Endothelial cell of umbilical vein (primary cell): ENCODE measurements around the gene SUN3. TPM values are rescaled to one million over a fixed set of nuclear protein-coding genes. Genes with fewer than 3 reads are reported as not detected.

Experiments
- BruUV-seq: library from RNA; stranded (reverse); fragments of 400-500 nt; replicated peaks from 2 replicates; lab custom pipeline; 2021; lab: Mats Ljungman, UMichigan
- CTCF ChIA-PET: fragments of 300-600, 350-600 bp; sonication (Branson Sonifier 250); formaldehyde crosslinking; loops from one replicate; lab custom pipeline; 2021; ENCODE audit warnings: antibody characterized with exemption, inconsistent platforms; lab: Charles Lee
- POLR2A ChIA-PET: fragments of 300-600, 350-600 bp; sonication (Branson Sonifier 250); formaldehyde crosslinking; loops from one replicate; lab custom pipeline; 2021; ENCODE audit warnings: antibody characterized with exemption, inconsistent platforms; lab: Charles Lee
- DNase-seq: peaks from one replicate; pipeline ENCODE4 v3.0.0-alpha.2; 2011; ENCODE audit warnings: low read depth, low spot score
- FAIRE-seq: peaks from 2 replicates; lab custom pipeline; 2011; peaks lifted over from hg19 to GRCh38; lab: Jason Lieb, UNC
- H2AFZ ChIP-seq: 2 replicates; pipeline ENCODE4 v1.6.0; 2012; ENCODE audit warnings: low read depth, low read length, control low read depth, inconsistent platforms
- H3K27ac ChIP-seq: 2 replicates; pipeline ENCODE4 v1.5.1; 2011; ENCODE audit warnings: low read depth, mild to moderate bottlenecking, control low read depth, low read length, moderate library complexity; ENCODE audit not compliant: insufficient read depth
- H3K27me3 ChIP-seq, 2 experiments: 2 replicates each; pipeline versions ENCODE4 v1.6.0 to v1.6.1; 2011; ENCODE audit warnings: low read length in 2 of 2, mixed read lengths in 1 of 2; ENCODE audit not compliant: control insufficient read depth in 2 of 2, insufficient read depth in 2 of 2
- H3K36me3 ChIP-seq, 2 experiments: 2 replicates in 1 of 2; 3 replicates in 1 of 2; pipeline ENCODE4 v1.5.1; 2011; ENCODE audit warnings: low read length in 2 of 2, mild to moderate bottlenecking in 1 of 2, moderate library complexity in 1 of 2; ENCODE audit not compliant: control insufficient read depth in 2 of 2, insufficient read depth in 2 of 2; ENCODE audit errors: extremely low read depth in 1 of 2
- H3K4me1 ChIP-seq: 3 replicates; pipeline ENCODE4 v1.5.1; 2011; ENCODE audit warnings: mild to moderate bottlenecking, low read length; ENCODE audit not compliant: control insufficient read depth, insufficient read depth; ENCODE audit errors: extremely low read depth
- H3K4me2 ChIP-seq: 2 replicates; pipeline ENCODE4 v1.6.1; 2011; ENCODE audit warnings: low read length, control low read depth, mixed read lengths; ENCODE audit not compliant: insufficient read depth
- H3K4me3 ChIP-seq, 3 experiments: fragments of 200-600 bp in 1 of 3; sonication (generic), shearing (Covaris generic) in 1 of 3; replicated peaks in 1 of 3; 2 replicates each; pipeline ENCODE4 v1.5.1; 2011 to 2016; ENCODE audit warnings: control low read depth in 3 of 3, low read length in 3 of 3, mild to moderate bottlenecking in 2 of 3, inconsistent platforms in 1 of 3, low read depth in 1 of 3, moderate library complexity in 1 of 3; ENCODE audit not compliant: insufficient read depth in 1 of 3
- H3K79me2 ChIP-seq: 2 replicates; pipeline ENCODE4 v1.6.0; 2012; ENCODE audit warnings: low read length, inconsistent platforms; ENCODE audit not compliant: control insufficient read depth, insufficient read depth
- H3K9ac ChIP-seq: replicated peaks from 2 replicates; pipeline ENCODE3; 2011; ENCODE audit warnings: low read length, control low read depth; ENCODE audit not compliant: insufficient read depth; ENCODE audit errors: extremely low read depth
- H3K9me1 ChIP-seq: replicated peaks from 3 replicates; pipeline ENCODE4 v1.6.0; 2011; ENCODE audit warnings: mild to moderate bottlenecking, low read length; ENCODE audit not compliant: control insufficient read depth, insufficient read depth; ENCODE audit errors: extremely low read depth
- H3K9me3 ChIP-seq: replicated peaks from 2 replicates; pipeline ENCODE4 v1.5.1; 2012; ENCODE audit warnings: low read length, inconsistent platforms; ENCODE audit not compliant: control insufficient read depth, insufficient read depth
- H4K20me1 ChIP-seq: replicated peaks from 2 replicates; pipeline ENCODE3; 2011; ENCODE audit warnings: mild to moderate bottlenecking, low read length; ENCODE audit not compliant: control insufficient read depth, insufficient read depth; ENCODE audit errors: extremely low read depth
- CTCF ChIP-seq, 2 donors: IDR thresholded peaks; 1 replicate in 1 of 2; 2 replicates in 1 of 2; pipeline ENCODE4 v1.5.1; 2011; ENCODE audit warnings: low read length in 2 of 2, mild to moderate bottlenecking in 2 of 2, moderate library complexity in 2 of 2, control low read depth in 1 of 2, inconsistent platforms in 1 of 2, low read depth in 1 of 2; ENCODE audit not compliant: insufficient read depth in 1 of 2; ENCODE audit errors: extremely low read depth in 1 of 2
- EZH2 ChIP-seq: IDR thresholded peaks from 2 replicates; pipeline ENCODE4 v1.6.1; 2012; ENCODE audit warnings: borderline replicate concordance, low read depth, mild to moderate bottlenecking, moderate library complexity, low read length, inconsistent platforms; ENCODE audit not compliant: severe bottlenecking
- FOS ChIP-seq: IDR thresholded peaks from 2 replicates; pipeline ENCODE4 v1.6.1; 2011; ENCODE audit warnings: mild to moderate bottlenecking, low read length, moderate library complexity, borderline replicate concordance; ENCODE audit not compliant: insufficient read depth
- GATA2 ChIP-seq: IDR thresholded peaks from 2 replicates; pipeline ENCODE4 v1.7.0; 2011; ENCODE audit warnings: low read depth, mild to moderate bottlenecking, moderate library complexity, mixed read lengths, low read length; ENCODE audit not compliant: insufficient read length, insufficient read depth
- JUN ChIP-seq: IDR thresholded peaks from 2 replicates; pipeline ENCODE4 v1.6.1; 2011; ENCODE audit warnings: borderline replicate concordance, low read depth; ENCODE audit not compliant: insufficient read length, insufficient read depth
- MAX ChIP-seq: IDR thresholded peaks from 2 replicates; pipeline ENCODE4 v1.6.1; 2011; ENCODE audit not compliant: insufficient read depth, insufficient read length
- MYC ChIP-seq: IDR thresholded peaks from one replicate; pipeline ENCODE4 v1.6.1; 2011; ENCODE audit warnings: mild to moderate bottlenecking, low read depth, low read length
- POLR2A ChIP-seq: IDR thresholded peaks from 2 replicates; pipeline ENCODE4 v1.6.1; 2012; ENCODE audit warnings: low read depth, mild to moderate bottlenecking, control low read depth, low read length
- POLR2AphosphoS5 ChIP-seq: IDR thresholded peaks from 2 replicates; pipeline ENCODE4 v1.6.1; 2012; ENCODE audit warnings: low read depth, mild to moderate bottlenecking, control low read depth, low read length, moderate library complexity; ENCODE audit not compliant: insufficient read depth
- dilution Hi-C: fragments of 300-500 bp; cut with MboI; formaldehyde crosslinking; loops from one replicate; pipeline ENCODE4 v1.15.0; 2019; ENCODE audit warnings: low sequenced_read_pairs; ENCODE audit not compliant: extremely low pct_ligation_motif_present
- intact Hi-C: fragments of 100-400 bp; cut with micrococcal nuclease; formaldehyde crosslinking; loops from one replicate; pipeline ENCODE4 v1.10.0; 2022
- polyA plus RNA-seq, 4 experiments: library from polyadenylated mRNA; depleted of rRNA in 3 of 4; stranded (reverse) in 3 of 4; unstranded in 1 of 4; fragments of >200 nt; gene quantifications; 2 replicates each; pipeline versions ENCODE4 v1.2.1 to v1.2.3, GENCODE V29; 2011 to 2012; ENCODE audit warnings: missing spikeins in 1 of 4
- total RNA-seq: library from RNA; stranded (reverse); gene quantifications from 2 replicates; pipeline ENCODE4 v1.2.3, GENCODE V29; 2021

Gene SUN3
- total and polyA plus RNA-seq, 2 donors (not counting 3 experiments of a cell fraction or from before 2014, with no cell fraction given) = not detected

GRCh38 chr7:47948141-47948790 is 80.6 kb downstream of the SUN3 start, which contains the start of gene PKD1L1:
TSS of gene PKD1L1 (minus strand) at chr7:47948466. CDS start at chr7:47948440, 26 bp downstream.
- H3K79me2 ChIP-seq = no peaks in the 10 kb centered on the region

GRCh38 chr7:47947355-47947749 is 81.6 kb downstream of the SUN3 start:
- FAIRE-seq (no peak), DNase-seq (no peak)
- POLR2A ChIA-PET = interaction anchor here (1.5 kb wide), 1 partner anchor 21 kb away, joined by 4 read pairs; no protein-coding TSS in a partner anchor
- intact Hi-C loops (loop anchor here (1.0 to 10.0 kb wide), 4 partner anchors 31 to 1403 kb away; partner anchors contain the start of genes C7orf57 and HUS1), dilution Hi-C loops (no loop called here)
- no peak overlapping the region for H3K4me2 ChIP-seq
- no peaks in the 10 kb centered on the region for H3K27me3 ChIP-seq
- BruUV-seq = TSS peak; percentile 56
- H3K9me3 ChIP-seq = no peaks in the 10 kb centered on the region
- no peak for TF ChIP-seq MAX
- no peak for TF ChIP-seq POLR2AphosphoS5
- no peak for TF ChIP-seq JUN
- no peak for TF ChIP-seq MYC
- no peak for TF ChIP-seq EZH2
- TF ChIP-seq GATA2 = no peak
- no peak for TF ChIP-seq FOS
- TF ChIP-seq CTCF (IDR thresholded peaks at IDR 0.05; ENCODE audit: extremely low read depth in 1 of 2, insufficient read depth in 1 of 2, low read depth in 1 of 2, low read length in 2 of 2) = no peak
- TF ChIP-seq POLR2A = no peak
- no peaks in the 10 kb centered on the region for H3K79me2 ChIP-seq
- peaks cover 76% of the 10 kb centered on the region for H3K4me1 ChIP-seq
- no peak overlapping the region for H2AFZ ChIP-seq
- no peaks in the 10 kb centered on the region for H4K20me1 ChIP-seq
- CTCF ChIA-PET = interaction anchor here (4.5 to 12.0 kb wide), 2 partner anchors 19 to 163 kb away, joined by 149 to 371 read pairs; no protein-coding TSS in a partner anchor
- peak overlapping the region; percentile 93 for H3K27ac ChIP-seq
- H3K4me3 ChIP-seq = no peak overlapping the region
- no peaks in the 10 kb centered on the region for H3K36me3 ChIP-seq
- no peaks in the 10 kb centered on the region for H3K9me1 ChIP-seq
- peak overlapping the region; percentile 67 for H3K9ac ChIP-seq

More at GRCh38 chr7:47948141-47948790, 80.6 kb downstream of the SUN3 start, which contains the start of gene PKD1L1:
- dilution Hi-C loops (no loop called here), intact Hi-C loops (loop anchor here (5.0 to 10.0 kb wide), 2 partner anchors 89 to 1403 kb away; partner anchors contain the start of gene C7orf57)
- peak within 1 kb of the TSS; percentile 67 for H3K9ac ChIP-seq
- TF ChIP-seq POLR2A (no peak), FOS (no peak), JUN (no peak), MYC (no peak), POLR2AphosphoS5 (no peak), GATA2 (peak; percentile 43)
- no peaks in the 10 kb centered on the region for H3K9me3 ChIP-seq
- ChIA-PET POLR2A (interaction anchor here (1.5 kb wide), 1 partner anchor 20 kb away, joined by 4 read pairs; no protein-coding TSS in a partner anchor), CTCF (interaction anchor here (0.6 to 12.0 kb wide), 7 partner anchors 9 to 682 kb away, joined by 3 to 371 read pairs (median 4); no protein-coding TSS in a partner anchor)
- peak within 1 kb of the TSS; percentile 35 for H3K4me2 ChIP-seq
- no peaks in the 10 kb centered on the region for H3K36me3 ChIP-seq
- H3K9me1 ChIP-seq = no peaks in the 10 kb centered on the region
- TSS peak; percentile 11 for BruUV-seq
- H3K4me1 ChIP-seq = peaks cover 70% of the 10 kb centered on the region
- H2AFZ ChIP-seq = no peak within 1 kb of the TSS
- DNase-seq = peak; percentile 85
- H3K4me3 ChIP-seq = no peak within 1 kb of the TSS
- peak; percentile 59 for FAIRE-seq
- H3K27me3 ChIP-seq = no peaks in the 10 kb centered on the region
- no peaks in the 10 kb centered on the region for H4K20me1 ChIP-seq
- peak within 1 kb of the TSS; percentile 93 for H3K27ac ChIP-seq
